WI38 (cell line): ENCODE measurements around the gene ATG7.
"Not testable (repeated sequence)": the region's sequence is repeated elsewhere in the genome, so short reads cannot be mapped to it uniquely, and the experiment has no call there.

Experiments
- H3K4me3 ChIP-seq: 2 replicates; pipeline ENCODE4 v1.5.1; 2011; ENCODE audit warnings: low read depth, mild to moderate bottlenecking, control low read depth, low read length
- TF ChIP-seq, protein P1 (sequence below): IDR thresholded peaks from 2 replicates; pipeline ENCODE4 v1.5.1; 2012; ENCODE audit warnings: low read depth, mild to moderate bottlenecking, control low read depth, low read length

The ATG7 gene

DNA sequence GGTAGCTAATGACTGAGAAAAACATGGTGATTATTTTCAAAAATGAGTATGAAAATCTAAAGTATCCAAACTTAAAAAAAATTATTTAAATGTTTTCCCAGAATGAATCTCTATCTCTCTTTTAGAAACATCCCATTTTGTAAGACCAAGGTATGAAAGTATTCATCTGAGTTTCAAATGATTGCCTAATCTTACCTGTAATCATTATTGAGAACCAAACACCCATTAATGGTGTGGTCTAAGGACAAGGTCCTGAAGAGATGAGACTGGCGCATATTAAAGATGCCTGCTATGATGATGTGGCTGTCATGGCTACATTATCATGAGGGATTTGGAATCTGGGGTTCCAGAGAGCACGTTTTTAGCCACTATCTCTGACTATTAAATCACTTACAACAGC lies 206.0 kb downstream of the ATG7 start:
- H3K4me3 ChIP-seq: no peak overlapping the region
- TF ChIP-seq, protein P1, sequence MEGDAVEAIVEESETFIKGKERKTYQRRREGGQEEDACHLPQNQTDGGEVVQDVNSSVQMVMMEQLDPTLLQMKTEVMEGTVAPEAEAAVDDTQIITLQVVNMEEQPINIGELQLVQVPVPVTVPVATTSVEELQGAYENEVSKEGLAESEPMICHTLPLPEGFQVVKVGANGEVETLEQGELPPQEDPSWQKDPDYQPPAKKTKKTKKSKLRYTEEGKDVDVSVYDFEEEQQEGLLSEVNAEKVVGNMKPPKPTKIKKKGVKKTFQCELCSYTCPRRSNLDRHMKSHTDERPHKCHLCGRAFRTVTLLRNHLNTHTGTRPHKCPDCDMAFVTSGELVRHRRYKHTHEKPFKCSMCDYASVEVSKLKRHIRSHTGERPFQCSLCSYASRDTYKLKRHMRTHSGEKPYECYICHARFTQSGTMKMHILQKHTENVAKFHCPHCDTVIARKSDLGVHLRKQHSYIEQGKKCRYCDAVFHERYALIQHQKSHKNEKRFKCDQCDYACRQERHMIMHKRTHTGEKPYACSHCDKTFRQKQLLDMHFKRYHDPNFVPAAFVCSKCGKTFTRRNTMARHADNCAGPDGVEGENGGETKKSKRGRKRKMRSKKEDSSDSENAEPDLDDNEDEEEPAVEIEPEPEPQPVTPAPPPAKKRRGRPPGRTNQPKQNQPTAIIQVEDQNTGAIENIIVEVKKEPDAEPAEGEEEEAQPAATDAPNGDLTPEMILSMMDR: no peak

GRCh38 chr3:11479221-11479620 lies 207.0 kb downstream of the ATG7 start:
- TF ChIP-seq, protein P1: no peak
- H3K4me3 ChIP-seq: no peak overlapping the region

GRCh38 chr3:11480663-11481298 lies 208.6 kb downstream of the ATG7 start:
- TF ChIP-seq, protein P1: no peak
- H3K4me3 ChIP-seq: no peak overlapping the region

DNA sequence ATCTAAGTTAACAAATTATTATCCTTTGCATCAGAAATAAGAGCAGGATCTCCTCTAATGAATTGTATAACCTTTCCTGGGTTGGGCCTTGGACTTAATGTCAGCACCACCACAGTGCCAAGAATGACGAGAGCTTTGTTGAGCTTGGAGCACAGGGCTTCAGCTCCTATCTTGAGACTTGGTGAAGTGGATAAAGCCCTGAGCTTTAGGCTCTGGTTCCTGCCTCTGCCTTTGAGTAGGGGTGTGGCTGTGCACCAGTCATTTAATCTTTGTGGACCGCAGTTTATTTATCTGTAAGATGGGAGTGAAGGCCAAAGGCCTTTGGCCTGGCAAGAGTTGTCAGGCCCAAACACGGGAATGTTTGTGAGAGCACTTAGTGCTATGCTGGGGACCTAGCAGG lies 209.4 kb downstream of the ATG7 start:
- no peak overlapping the region for H3K4me3 ChIP-seq
- TF ChIP-seq, protein P1: no peak

- no peak overlapping the region for H3K4me3 ChIP-seq
- TF ChIP-seq, protein P1: no peak
These were observed 209.8 kb downstream of the ATG7 start for GRCh38 chr3:11482021-11482420.

DNA sequence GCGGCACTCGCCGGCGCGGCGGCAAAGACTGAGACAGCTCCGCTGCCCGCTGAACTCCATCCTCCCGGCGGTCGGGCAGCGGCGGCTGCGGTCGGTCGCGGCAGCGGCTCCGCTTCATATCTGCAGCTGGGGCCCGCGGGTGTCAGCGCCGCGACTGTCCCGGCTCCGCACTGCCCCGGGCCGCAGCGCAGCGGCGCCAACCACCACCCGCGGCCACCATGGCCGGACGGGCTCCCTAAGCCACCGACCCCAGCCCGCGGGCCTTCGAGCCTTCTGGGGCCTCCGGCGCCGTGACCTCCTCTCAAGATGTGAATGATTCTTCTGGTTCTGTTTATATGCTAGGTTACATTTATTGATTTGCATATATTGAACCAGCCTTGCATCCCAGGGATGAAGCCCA lies 216.2 kb downstream of the ATG7 start:
- H3K4me3 ChIP-seq: not testable (repeated sequence)

DNA sequence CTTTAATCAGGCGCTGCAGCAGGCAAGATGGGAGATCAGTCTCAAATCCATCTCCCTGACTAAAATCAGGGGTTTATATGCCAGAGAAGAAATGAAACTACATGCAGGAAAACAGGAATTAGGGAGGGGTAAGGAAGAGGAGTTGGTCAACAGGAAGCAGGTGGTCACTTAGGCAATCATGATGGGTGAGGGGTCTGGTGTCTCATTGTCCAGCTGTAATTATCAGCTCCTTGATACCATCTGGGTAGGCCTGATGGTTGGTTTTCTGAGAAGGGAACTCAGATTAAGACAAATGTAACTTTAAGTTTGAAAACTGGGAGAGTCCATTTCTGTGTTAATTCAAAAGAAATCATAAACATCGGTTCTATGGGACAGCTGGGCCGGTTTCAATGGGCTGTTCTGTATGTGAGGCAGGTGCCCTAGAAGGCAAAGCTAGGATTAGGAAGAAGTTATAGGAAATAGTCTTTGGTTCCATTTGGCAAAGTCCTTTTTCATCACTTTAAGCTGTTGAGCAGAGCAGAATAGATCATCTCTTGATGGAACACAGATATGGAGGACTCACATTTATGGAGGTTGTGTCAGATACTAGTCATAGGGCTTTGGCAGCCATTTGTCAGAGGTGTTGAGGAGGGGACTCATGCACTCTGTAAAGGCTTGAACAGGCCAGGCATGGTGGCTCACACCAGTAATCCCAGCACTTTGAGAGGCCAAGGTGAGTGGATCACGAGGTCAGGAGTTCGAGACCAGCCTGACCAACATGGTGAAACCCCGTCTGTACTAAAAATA lies 222.1 kb downstream of the ATG7 start:
- no peak overlapping the region for H3K4me3 ChIP-seq
- TF ChIP-seq, protein P1: no peak
